GM21390 (cell line): ENCODE data around the gene SLC30A3.

ENCODE experiments used
- ATAC-seq: cut with Tn5 transposase; IDR thresholded peaks from one replicate; pipeline ENCODE4 v1.9.1; 2021; ENCODE audit not compliant: unreplicated experiment

The SLC30A3 gene

GRCh38 chr2:27261926-27262298, 935 bp downstream of the SLC30A3 start:
- ATAC-seq, result no peak

- no peak for ATAC-seq
Measured at GRCh38 chr2:27261241-27261925, 1.5 kb downstream of the SLC30A3 start.

GRCh38 chr2:27258051-27258450, 4.8 kb downstream of the SLC30A3 start:
- ATAC-seq, result no peak

- no peak for ATAC-seq
Measured at GRCh38 chr2:27256855-27257454, 5.9 kb downstream of the SLC30A3 start.

- ATAC-seq, result no peak
Measured at GRCh38 chr2:27255660-27256059, 7.2 kb downstream of the SLC30A3 start.

- ATAC-seq, result no peak
Measured at GRCh38 chr2:27255187-27255586, 7.7 kb downstream of the SLC30A3 start.

GRCh38 chr2:27251766-27252165, 11.1 kb downstream of the SLC30A3 start:
- no peak for ATAC-seq

- no peak for ATAC-seq
Measured at GRCh38 chr2:27250652-27251379, 12.0 kb downstream of the SLC30A3 start.

GRCh38 chr2:27249891-27250651, 12.8 kb downstream of the SLC30A3 start:
- ATAC-seq, result no peak

GRCh38 chr2:27249159-27249890, 13.5 kb downstream of the SLC30A3 start:
- no peak for ATAC-seq

- ATAC-seq, result no peak
Measured at GRCh38 chr2:27247893-27248292, 15.0 kb downstream of the SLC30A3 start.

GRCh38 chr2:27245626-27246025, 17.2 kb downstream of the SLC30A3 start:
- no peak for ATAC-seq

GRCh38 chr2:27245116-27245515, 17.7 kb downstream of the SLC30A3 start:
- ATAC-seq, result no peak

- no peak for ATAC-seq
Measured at GRCh38 chr2:27243391-27244130, 19.3 kb downstream of the SLC30A3 start.

GRCh38 chr2:27242614-27242951, 20.3 kb downstream of the SLC30A3 start:
- ATAC-seq, result no peak

GRCh38 chr2:27241761-27242613, 20.9 kb downstream of the SLC30A3 start:
- ATAC-seq, result no peak

- no peak for ATAC-seq
Measured at GRCh38 chr2:27240406-27240805, 22.4 kb downstream of the SLC30A3 start.

- ATAC-seq, result no peak
Measured at GRCh38 chr2:27238976-27239375, 23.9 kb downstream of the SLC30A3 start.

GRCh38 chr2:27237341-27237945, 25.4 kb downstream of the SLC30A3 start:
- ATAC-seq, result no peak
